Thoracic aorta (tissue), 2 donors: ENCODE results near the gene PDILT. TPM values are rescaled to one million over a fixed set of nuclear protein-coding genes. Genes with fewer than 3 reads are reported as not detected.

Source experiments
- ATAC-seq: fragments of 150-250 bp; one replicate; pipeline ENCODE4 v1.8.0; 2017; ENCODE audit warnings: low read depth; ENCODE audit not compliant: insufficient number of reproducible peaks, low FRiP score
- DNase-seq: peaks from one replicate; pipeline ENCODE4 v3.0.0-alpha.2; 2020; ENCODE audit warnings: low spot score
- H3K27ac ChIP-seq, 2 donors: fragments of 200-600 bp; sonication (generic); 1 replicate in 1 of 2; 2 replicates in 1 of 2; pipeline ENCODE4 v1.5.1; 2016; ENCODE audit warnings: mild to moderate bottlenecking in 2 of 2, moderate library complexity in 2 of 2
- H3K27me3 ChIP-seq: fragments of 200-600 bp; sonication (generic); replicated peaks from 2 replicates; pipeline ENCODE4 v1.6.0; 2016; ENCODE audit warnings: mild to moderate bottlenecking; ENCODE audit not compliant: insufficient read depth
- H3K36me3 ChIP-seq: fragments of 200-600 bp; sonication (generic); one replicate; pipeline ENCODE4 v1.5.1; 2016
- H3K4me1 ChIP-seq, 2 donors: fragments of 200-600 bp; sonication (generic); 1 replicate in 1 of 2; 2 replicates in 1 of 2; pipeline versions ENCODE4 v1.5.1 to v1.6.0; 2016; ENCODE audit warnings: low read depth in 2 of 2, mild to moderate bottlenecking in 1 of 2; ENCODE audit not compliant: control insufficient read depth in 1 of 2
- H3K4me3 ChIP-seq: fragments of 200-600 bp; sonication (generic); 2 replicates; pipeline ENCODE4 v1.5.1; 2016; ENCODE audit warnings: mild to moderate bottlenecking
- H3K9me3 ChIP-seq: fragments of 200-600 bp; sonication (generic); 2 replicates; pipeline ENCODE4 v1.5.1; 2016
- total RNA-seq, 2 donors: library from RNA; depleted of rRNA; stranded (reverse); fragments of >200 nt; gene quantifications; one replicate each; pipeline versions ENCODE4 v1.1.0 to v1.2.3, GENCODE V29; 2016
- TF ChIP-seq, protein P1 (sequence below): fragments of 200-600 bp; sonication (generic); IDR thresholded peaks from one replicate; pipeline ENCODE4 v1.5.1; 2019; ENCODE audit warnings: antibody characterized with exemption

PDILT gene
- total RNA-seq, 2 donors from 2014 or later, result not detected

DNA sequence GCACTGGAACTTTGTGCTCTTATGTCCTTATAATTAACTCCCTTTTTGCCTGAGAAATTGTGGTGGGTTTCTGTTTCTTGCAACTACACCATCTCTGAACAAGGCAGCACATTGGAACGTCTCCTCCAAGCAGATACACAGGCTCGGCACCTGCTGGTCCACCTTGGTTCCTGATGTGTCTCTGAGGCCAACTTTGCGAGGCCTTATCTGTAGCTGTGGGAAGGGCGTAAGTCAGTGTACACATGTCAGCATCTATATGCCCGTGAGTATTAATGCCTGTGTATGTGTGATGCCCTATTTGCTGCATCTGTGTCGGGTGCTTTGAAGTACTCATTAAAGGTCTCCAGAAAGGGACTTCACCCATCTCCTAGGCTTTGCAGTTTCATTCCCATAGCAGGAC is 94.8 kb downstream of the PDILT start:
- no peaks in the 10 kb centered on the region for H3K36me3 ChIP-seq
- no peak overlapping the region for H3K27ac ChIP-seq
- H3K4me3 ChIP-seq, result no peak overlapping the region
- DNase-seq (no peak), ATAC-seq (no peak)
- no peaks in the 10 kb centered on the region for H3K9me3 ChIP-seq
- no peaks in the 10 kb centered on the region for H3K4me1 ChIP-seq
- H3K27me3 ChIP-seq, result no peaks in the 10 kb centered on the region
- TF ChIP-seq, protein P1, sequence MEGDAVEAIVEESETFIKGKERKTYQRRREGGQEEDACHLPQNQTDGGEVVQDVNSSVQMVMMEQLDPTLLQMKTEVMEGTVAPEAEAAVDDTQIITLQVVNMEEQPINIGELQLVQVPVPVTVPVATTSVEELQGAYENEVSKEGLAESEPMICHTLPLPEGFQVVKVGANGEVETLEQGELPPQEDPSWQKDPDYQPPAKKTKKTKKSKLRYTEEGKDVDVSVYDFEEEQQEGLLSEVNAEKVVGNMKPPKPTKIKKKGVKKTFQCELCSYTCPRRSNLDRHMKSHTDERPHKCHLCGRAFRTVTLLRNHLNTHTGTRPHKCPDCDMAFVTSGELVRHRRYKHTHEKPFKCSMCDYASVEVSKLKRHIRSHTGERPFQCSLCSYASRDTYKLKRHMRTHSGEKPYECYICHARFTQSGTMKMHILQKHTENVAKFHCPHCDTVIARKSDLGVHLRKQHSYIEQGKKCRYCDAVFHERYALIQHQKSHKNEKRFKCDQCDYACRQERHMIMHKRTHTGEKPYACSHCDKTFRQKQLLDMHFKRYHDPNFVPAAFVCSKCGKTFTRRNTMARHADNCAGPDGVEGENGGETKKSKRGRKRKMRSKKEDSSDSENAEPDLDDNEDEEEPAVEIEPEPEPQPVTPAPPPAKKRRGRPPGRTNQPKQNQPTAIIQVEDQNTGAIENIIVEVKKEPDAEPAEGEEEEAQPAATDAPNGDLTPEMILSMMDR, result no peak

Other genes with a start within 250 kb of the PDILT start
- gene GP2, start 77.2 kb downstream of the PDILT start, total RNA-seq, result 1 to 10 TPM; 2.6 to 8.7 TPM
- not detected for gene UMOD, start 52.0 kb downstream of the PDILT start, total RNA-seq
- gene ACSM5, start 4.8 kb upstream of the PDILT start, total RNA-seq, result 10 to 100 TPM in 1 of 2 donors, under 1 TPM in 1; 0.78 to 11.0 TPM
- gene ACSM2A, start 46.8 kb upstream of the PDILT start, total RNA-seq, result not detected
- gene ACSM2B, start 171.6 kb upstream of the PDILT start, total RNA-seq, result not detected